GM18861 (cell line): ENCODE data around the gene VPS35.
A peak's percentile ranks its signal among the peaks of the same experiment; 100 is the strongest.

Source experiments
- ATAC-seq: cut with Tn5 transposase; IDR thresholded peaks from one replicate; pipeline ENCODE4 v1.9.1; 2021; ENCODE audit not compliant: unreplicated experiment

VPS35 gene

GRCh38 chr16:46688654-46689364 is at the start of gene VPS35:
VPS35 (minus strand) TSS chr16:46689178; CDS start chr16:46689133, 45 bp downstream.
- ATAC-seq = peak; percentile 67

- ATAC-seq = no peak
Measured at GRCh38 chr16:46737621-46738214, 48.7 kb upstream of the VPS35 start.

GRCh38 chr16:46736695-46737094 is 47.7 kb upstream of the VPS35 start:
- ATAC-seq = no peak

GRCh38 chr16:46733319-46733830 is 44.4 kb upstream of the VPS35 start:
- no peak for ATAC-seq

DNA sequence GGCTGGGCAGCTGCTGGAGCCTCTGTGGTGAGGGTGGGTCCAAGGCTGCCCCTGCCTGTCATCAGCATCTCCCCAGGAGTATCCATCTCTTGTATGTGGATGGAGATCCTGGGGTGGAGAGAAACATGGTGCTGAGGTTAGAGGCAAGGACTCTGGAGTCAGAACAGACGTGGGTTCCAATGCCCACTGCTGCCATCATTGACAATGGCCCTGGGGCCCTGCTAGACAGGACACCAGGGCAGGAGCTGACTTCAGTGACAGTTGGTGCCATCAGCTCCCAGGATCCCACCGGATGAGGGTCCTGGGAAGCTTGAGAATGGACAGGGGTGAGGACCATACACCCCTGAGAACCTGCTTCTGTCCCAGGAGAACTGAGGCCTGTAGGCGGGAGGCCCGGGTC is 43.6 kb upstream of the VPS35 start:
- ATAC-seq = no peak

- ATAC-seq = no peak
Measured at GRCh38 chr16:46731691-46732555, 42.9 kb upstream of the VPS35 start.

DNA sequence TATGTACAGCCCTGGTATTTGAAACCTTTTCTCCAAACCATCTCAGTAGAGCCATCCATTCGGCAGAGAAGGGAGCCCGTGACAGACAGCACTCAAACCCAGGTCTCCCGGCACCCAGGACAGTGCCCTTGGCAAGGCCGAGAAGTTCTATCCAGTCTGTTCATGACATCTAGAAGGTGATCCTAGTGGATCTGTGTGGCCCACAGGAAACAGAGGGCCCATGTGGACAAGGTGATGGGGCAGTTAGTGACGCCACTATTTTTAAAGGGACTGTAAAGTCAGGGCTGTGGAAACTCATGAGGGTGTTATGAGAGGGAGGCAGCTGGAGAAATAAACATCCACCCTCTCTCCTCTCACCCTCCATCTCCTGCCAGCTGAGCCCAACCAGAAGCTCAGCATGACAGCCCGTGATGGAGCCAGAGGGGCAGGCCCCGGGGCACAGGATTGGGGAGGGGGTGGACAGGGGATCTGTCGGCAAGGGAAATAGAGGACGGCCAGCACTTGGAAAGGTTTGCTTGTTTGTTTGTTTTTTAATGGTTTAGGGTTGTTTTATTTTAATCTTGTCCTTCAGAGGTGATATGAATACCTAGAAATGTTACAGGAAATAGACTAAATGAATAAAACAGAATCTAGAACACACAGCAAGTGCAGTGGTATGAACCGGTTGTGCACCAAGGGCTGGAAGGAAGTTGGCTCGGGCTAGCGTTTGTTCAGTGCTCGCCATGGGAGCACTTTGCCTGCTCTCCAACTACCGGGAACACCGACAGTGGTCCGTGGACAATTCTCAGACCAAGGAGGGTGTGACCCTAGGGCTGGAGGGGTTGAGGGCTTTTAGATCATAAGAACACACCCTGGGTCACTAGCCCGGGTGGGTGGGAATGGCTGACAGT is 42.1 kb upstream of the VPS35 start:
- no peak for ATAC-seq

GRCh38 chr16:46730126-46730525 is 41.1 kb upstream of the VPS35 start:
- ATAC-seq = no peak

DNA sequence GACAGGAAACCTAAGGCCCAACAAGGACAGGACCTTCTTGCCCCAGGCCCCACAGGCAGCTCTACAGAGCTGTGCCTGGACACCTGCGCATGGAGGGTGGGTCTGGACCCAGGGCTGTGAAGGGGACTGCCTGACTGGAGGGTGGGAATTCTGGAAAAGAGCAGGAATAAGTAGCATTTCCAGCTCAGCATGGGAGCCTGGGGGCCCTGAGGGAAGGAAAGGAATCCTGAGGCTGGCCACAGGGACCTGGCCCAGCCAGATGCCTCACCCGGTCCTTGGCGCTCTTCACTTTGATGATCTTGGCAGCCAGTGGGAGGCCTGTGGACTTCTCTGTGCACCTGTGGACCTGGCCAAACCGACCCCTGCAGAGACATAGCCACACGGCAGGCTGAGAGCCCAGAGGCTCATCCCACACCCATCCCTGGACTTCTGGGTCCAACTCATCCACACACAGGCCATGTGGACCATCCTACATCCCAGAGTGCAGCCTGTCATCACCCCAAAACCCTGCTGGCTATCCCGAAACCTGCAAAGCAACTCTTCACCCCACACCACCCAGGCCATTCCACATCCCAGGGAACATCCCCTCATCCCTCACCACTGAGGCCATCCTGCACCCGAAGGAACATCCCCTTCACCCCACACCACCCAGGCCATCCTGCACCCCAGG is 40.5 kb upstream of the VPS35 start:
- ATAC-seq = no peak

- ATAC-seq = no peak
Measured at GRCh38 chr16:46728806-46729205, 39.8 kb upstream of the VPS35 start.

DNA sequence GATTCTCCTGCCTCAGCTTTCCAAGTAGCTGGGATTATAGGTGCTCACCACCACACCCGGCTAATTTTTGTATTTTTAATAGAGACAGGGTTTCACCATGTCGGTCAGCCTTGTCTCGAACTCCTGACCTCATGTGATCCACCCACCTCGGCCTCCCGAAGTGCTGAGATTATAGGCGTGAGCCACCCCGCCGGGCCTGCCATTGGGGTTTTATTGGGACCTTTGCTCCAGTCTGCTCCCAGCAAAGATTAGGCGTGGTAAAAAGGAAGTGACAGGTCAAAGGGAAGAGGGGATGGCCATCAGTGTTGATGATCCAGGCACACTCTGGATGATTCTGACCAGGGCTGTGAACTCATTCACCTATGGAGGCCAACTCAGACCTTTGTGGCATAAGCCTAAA is 38.7 kb upstream of the VPS35 start:
- ATAC-seq = no peak

DNA sequence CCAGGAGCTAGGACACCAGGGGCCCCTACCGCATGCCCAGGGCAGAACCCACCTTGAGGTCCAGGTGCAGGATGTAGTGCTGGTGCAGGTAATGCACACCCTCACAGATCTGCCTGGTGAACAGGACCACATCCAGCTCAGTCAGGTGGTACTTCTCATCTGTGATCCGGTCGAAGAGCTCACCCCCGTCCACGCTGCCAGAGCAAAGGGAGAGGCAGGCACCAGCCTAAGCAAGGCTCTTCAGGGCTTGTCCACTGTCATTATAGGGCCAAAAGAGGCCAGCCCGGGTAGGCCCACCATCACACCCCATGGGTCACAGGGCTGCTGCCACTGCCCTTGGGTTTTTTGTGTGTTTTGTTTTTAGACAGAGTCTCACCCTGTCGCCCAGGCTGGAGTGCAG is 38.2 kb upstream of the VPS35 start:
- no peak for ATAC-seq

DNA sequence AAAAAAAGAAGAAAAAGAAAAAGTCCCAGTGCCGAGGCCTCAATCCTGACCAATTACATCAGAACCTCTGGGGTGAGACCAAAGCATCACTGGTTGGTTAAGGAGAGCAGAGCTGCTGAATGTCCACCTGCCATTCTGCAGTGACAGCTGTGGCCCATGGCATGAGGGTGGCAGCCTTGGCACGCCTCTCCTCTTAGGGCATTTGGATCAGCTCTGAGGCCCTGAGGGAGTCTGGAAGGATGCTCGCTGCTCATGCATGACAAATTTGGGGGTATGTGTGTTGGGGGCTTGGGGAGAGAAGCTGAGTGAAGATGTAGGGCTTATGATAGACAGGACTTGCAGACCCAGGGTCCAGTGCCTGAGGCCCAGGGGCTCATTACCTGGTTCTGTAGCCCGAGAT is 32.9 kb upstream of the VPS35 start:
- no peak for ATAC-seq

- no peak for ATAC-seq
Measured at GRCh38 chr16:46720619-46721018, 31.6 kb upstream of the VPS35 start.

- ATAC-seq = no peak
Measured at GRCh38 chr16:46719528-46719927, 30.6 kb upstream of the VPS35 start.

- no peak for ATAC-seq
Measured at GRCh38 chr16:46718214-46718613, 29.2 kb upstream of the VPS35 start.

DNA sequence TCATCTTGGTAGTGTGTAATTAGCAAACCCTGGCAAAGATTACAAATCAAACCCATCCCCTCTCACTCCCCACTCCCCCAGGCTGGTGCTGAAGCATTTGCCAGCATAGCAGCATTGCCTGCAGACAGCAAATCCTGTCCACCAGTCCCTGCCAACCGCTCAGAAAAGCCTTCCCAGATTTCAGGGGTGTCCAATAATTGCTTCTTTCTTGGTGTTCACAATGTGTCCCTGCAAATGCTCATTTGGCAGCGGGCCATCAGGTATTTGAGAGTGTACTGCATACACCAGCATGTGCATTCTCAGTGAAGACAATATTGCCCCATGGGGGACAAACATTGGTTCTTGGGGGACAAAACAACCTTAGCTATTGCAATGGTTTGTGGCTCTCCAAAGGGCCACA is 28.7 kb upstream of the VPS35 start:
- no peak for ATAC-seq

DNA sequence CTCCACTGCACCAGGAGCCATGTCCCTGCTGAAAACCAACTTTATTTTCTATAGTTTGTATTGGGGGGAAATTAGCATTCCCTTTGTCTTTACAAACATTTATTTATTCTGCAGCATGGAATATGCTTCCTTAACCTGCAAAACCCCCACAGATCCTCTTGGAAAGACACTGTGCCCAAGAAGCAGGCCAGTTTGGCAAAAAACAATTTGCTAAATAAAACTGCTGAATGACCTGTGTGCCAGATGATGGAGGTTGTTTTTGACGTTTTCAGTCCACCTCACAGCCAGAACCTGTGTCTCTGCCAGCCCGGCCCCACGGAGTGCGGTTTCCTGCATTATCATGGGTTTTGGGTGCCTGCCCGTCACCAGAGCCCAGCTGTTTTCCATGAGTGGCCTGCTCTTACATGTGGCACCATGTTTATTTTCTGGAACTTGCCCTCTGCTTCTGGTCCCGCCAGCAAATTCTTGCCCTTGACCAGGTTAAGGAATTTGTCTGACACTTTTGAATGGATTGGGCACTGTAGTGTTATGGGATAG is 26.9 kb upstream of the VPS35 start:
- ATAC-seq = no peak

- ATAC-seq = no peak
Measured at GRCh38 chr16:46714797-46715591, 26.0 kb upstream of the VPS35 start.
